Pons (tissue), 1 donor: Measurements from ENCODE around the gene LRMDA.

ENCODE experiments used
- DNase-seq: peaks from one replicate; pipeline ENCODE4 v3.0.0-alpha.2; 2016; ENCODE audit warnings: low spot score

Gene LRMDA

DNA sequence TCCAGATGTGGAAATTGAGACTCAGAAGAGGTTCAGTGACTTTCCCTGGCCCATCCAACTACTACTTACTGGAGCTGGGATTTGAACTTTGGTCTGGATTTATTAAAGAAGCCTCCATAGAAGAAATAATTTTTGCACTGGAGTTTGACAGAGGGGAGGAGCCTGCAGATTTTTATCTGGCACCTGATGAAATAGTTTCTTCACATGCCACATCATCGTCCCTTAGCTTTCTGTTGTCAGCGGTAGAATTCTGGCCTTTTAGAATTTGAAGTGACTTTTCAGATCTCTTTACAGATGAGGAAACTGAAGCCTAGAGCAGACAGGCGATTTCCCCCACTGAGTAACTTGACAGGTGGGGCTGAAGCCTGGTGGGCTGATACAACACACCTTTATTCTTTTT, 233.5 kb downstream of the LRMDA start:
- no peak for DNase-seq

DNA sequence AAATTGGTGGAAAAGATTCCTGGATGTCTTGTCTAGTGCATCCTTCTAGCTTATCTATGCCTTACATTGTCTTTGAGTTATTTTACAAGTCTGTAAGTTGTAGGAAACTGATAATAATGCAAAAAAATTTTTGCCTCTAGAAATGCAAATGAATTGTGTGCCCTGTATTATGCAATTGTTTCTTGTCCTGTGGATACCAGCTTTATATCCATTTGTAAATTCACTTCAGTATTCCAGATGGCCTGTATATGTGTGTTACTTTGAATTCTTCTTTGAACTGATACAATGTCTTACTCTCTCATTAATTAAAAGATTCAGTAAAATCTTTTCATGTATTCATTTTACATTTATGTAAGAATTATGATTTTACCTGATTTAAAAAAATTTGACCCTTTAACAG, 234.3 kb downstream of the LRMDA start:
- DNase-seq: no peak

DNA sequence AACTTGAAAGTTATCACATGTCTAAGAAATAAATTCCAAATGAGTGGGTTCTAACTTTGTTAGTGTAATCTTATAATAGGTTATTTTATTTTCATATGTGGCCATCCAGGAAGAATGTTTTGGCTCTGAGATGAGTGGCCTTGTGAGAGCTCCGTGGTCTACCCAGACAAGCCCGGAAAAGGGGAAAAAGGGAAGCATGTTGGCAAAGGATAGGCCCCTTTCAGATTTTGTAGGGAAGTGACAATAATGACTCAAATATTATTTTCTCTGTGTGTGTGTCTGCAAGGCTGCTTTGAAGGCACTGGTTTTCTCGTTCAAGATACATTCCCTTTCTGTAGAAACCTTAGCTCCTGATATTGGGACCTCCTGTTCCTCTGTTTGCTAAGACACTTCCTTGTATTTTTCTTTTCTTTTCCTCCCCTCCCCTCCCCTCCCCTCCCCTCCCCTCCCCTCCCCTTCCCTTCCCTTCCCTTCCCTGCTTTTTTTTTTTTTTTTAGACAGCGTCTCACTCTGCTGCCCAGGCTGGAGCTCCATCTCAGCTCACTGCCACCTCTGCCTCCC, 240.8 kb downstream of the LRMDA start:
- no peak for DNase-seq

DNA sequence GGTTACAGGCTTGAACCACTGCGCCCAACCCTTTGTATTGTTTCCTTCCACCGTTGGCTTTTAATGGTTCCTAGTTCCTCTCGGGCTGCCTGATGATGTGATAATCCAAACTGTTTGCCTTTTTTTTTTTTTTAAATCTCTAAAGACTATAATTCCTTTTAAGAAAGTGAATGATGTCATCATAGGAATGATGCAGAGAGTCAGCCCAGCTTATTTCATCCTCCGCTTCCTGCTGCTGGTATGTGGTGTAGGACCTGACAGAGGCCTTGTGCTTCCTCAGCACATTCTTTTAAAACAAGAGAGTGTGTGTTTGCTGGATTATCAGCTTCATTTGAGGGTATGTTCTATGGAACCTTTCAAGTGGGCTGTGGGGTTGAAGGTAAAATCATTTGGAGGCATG, 241.4 kb downstream of the LRMDA start:
- no peak for DNase-seq

DNA sequence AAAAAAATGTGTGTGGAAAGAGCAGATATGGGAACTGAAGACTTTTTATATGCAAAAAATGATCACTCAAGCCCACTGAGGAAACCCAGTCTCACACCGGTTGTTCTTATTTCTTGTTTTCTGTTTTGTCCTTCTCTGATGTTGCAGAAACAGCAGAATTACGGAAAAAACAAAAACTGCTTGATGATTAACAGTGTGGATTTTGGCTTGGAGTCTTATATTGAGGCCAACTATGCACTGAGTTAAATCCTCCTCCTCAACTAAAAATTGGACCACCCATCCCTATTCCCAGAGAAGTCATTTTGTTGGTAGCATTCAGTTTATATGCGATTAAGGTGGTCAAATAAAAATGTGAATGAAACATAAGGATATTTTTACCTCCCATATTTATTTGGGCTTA, 246.1 kb downstream of the LRMDA start:
- DNase-seq: no peak

DNA sequence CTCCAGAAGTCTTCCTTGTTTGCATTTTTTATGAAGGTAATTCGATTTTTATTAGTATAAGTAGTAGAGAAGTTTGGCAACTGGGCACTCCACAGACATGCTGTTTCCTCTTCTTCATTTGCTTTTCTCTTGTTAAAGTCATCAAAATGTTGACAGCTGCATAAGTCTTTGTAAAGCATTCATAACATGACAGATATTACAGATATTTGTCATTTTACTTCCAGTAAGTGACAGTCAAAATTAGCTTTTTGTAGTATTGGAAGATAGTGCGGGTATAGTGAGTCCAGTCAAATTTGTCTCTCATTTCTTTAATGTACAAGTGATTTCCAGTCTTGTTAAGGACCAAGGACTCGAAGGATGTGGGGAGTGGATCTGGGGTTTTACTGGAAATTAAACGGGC, 247.1 kb downstream of the LRMDA start:
- DNase-seq: no peak

DNA sequence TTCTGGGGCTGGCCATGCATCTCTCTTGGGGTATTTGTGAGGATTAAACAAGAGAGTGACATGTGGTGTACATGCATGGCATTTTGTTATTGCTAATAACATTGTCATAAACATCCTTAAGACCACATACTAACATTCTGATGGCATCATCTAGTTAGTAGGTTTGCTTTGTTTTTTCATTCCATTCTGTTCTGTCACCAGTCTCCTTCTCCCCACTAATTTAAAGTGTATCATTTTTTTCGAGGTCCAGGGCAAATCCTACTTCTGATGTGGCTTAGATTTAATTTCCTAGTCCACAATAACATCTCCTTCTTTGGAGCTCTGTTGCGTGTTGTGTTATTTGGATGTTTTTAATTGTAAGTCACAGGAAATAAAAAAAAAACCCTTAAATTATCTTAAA, 248.1 kb downstream of the LRMDA start:
- no peak for DNase-seq

DNA sequence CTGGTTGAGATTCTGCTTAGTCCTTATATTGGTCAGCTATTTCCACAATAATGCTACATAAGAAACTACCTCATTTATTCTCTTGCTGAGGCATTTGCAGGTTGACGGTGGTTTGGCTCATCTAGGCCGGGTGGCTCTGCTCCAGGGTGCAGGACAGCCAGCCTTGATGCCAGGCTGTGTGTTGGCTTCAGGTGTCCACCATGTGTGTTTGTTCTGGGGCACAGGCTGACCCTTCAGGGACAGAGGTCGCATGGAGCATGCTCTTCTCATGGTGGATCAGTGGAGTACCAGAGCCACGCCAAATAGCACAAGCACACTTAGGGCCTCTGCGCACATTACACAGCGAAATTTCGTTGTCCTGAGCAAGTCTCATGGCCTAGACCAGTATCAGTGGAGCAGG, 249.9 kb downstream of the LRMDA start:
- DNase-seq: no peak

DNA sequence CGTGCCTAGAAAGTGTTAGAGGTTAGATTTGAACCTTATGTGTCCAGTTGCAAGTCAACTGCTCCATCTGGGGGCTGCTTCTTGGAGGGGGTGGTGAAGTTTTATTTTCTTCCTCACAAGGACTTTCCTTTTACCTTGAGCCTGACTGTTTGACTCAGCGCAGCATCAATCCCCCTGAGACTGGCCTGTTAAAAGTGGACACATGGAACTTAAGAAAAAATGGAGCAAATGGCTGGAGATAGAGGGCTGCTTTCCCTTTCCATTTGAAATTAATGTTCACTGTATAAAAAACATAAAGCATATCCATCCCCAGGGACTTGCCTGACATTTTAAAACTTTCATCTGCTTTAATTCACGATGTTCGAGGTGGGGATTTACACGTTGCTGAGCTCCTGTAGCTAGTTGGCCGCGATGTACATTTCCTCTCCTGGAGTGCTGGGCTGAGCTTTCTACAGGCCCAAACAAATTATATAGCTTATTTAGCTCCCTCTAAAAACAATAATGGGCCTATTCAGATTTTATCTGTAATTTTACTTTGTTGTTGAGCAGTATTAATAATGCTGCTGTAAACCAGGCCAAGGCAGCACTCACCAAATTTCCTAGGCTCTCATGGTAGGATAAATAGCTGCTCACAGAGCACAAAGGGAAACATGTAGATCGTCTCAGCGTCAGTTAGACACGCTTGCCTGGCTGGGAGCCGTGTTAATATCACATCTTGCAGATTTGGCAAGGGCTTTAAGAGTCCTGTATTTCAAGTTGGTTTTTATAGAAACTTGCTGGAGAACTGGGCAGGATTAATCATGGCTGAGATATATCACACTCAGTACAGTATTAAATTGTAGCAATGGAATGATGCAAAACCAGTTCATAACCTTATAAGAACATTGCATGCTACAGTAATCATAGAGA, 251.5 kb downstream of the LRMDA start:
- no peak for DNase-seq

DNA sequence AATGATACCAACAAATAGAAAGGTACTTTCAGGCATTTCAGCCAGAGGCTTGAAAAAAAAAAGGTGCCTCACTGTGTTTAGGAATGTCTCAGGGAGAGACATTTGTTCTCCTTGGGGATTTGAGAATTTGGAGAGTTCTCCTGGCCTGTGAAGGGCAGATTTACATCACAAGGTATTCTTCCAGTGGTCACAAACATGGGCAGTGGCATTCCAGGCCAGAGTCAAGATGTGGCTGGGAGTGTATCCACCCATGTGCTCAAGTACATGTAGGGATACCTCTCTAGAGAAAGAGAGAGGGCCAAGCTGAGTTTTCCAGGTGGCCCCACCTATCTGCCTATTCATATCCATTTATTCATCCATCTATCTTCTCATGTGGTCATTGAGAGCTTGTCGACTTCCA, 253.8 kb downstream of the LRMDA start:
- DNase-seq: no peak

DNA sequence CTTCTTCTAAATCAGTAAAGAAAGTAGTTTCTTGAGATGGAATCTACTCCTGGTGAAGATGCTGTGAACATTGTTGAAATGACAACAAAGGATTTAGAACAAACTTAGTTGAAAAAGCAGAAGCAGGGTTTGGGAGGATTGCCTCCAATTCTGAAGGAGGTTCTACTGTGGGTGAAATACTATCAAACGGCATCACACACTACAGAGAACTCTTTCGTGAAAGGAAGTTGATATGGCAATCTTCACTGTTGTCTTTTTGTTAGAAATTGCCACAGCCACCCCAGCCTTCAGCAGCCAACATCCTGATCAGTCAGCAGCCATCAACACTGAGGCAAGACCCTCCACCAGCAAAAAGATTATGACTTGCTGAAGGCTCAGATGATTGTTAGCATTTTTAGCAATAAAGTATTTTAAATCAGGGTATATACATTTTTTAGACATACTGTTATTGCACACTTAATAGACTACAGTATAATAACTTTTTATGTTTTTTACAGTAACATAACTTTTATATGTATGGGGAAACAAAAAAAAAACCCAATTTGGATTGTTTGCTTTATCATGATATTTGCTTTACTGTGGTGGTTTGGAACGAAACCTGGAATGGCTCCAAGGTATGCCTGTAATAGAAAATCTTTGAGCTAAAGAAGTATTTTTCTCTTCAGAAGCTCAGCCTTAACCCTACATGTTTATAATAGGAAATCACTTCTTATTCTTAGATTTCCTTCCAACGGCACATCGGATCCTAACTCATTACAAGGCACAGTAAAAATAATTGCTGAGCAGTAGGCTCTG, 257.3 kb downstream of the LRMDA start:
- no peak for DNase-seq

DNA sequence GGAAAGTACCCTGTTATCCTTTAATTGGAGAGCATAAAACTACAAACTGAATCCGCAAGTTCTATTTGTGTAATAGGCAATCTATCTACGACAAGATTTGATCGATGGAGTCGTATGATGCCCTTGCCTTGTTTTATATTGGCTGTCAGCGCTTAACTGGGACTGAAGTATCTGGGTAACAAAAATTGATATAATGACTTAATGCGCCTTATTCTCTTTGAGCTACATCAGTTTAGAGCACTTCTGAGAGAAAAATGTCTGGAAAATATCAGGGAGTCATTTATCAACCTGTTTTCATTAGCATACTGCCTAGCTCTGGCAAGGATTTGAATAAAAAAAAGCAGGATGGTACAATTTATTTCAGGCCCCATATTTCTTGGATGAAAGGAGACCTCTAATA, 262.1 kb downstream of the LRMDA start:
- DNase-seq: no peak

DNA sequence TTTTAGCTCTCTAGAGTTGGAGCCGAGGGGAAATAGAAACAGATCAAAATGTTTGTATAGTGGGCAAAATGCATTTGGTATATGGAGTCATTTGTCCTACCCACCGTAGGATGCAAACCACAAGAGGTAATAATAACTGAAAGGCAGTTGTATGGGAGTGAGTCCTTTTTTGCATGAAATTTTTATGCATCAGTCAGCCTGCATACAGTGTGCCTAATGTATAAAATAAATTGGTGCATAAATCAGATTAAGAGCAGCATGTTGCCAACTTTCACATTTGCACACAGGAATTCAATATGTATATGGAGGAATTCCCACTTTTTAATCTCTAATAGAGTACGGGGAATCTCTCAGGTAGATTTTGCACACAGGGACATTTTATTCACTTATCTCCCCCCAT, 262.8 kb downstream of the LRMDA start:
- DNase-seq: no peak

DNA sequence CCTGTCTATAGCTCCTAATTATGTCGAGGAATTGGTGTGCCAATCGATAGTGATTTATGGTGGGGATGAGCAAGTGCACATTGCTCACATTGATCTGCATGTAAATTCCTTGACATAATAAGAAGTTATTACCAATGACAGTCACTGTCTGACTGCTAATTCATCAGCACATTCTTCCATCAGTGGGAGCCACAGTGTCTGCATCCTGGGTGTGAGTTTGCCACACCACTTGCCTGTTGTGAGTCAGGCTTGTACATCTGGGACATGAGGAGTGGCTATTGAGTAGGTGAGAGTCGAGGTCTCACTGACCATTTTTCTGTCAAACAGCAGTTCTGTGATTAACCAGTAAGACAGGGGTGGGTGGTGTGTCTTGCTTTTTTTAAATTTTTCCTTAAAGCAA, 263.4 kb downstream of the LRMDA start:
- DNase-seq: no peak

DNA sequence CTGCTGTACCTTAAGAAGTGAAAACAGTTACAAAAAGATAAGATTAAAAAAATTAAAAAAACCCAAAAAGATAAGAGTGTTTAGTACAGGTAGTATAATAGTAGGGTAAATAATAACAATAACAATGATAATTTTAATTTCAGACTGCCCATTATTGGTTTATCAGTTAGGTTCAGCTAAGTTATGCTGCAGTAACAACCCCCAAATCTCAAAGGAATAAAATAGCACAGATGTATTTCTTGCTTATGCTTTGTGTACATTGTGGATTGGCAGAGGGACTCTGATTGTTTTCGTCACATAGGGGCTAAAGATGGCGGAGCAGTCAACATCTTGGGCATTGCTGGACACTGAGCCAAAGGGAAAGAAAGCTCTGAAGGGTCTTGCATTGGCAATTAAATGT, 264.6 kb downstream of the LRMDA start:
- DNase-seq: no peak

DNA sequence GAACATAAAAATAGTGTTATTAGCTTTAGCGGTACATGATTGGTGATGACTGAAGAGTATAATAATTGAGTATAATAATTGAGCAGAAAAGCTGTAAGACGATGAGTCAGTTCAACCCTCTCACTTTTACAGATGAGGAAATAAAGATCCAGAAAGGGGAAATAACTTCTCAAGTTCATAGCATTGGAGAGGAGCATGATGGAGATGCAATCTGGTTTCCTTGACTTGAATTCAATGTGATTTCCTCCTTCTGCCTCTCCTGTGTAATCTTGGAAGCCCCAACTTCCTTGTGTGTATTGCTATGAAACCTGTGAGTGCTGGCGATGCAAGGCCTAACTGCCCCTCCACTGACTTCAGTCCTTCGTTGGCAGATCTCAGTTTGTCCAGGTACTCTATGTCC, 265.1 kb downstream of the LRMDA start:
- peak; percentile 68 for DNase-seq

DNA sequence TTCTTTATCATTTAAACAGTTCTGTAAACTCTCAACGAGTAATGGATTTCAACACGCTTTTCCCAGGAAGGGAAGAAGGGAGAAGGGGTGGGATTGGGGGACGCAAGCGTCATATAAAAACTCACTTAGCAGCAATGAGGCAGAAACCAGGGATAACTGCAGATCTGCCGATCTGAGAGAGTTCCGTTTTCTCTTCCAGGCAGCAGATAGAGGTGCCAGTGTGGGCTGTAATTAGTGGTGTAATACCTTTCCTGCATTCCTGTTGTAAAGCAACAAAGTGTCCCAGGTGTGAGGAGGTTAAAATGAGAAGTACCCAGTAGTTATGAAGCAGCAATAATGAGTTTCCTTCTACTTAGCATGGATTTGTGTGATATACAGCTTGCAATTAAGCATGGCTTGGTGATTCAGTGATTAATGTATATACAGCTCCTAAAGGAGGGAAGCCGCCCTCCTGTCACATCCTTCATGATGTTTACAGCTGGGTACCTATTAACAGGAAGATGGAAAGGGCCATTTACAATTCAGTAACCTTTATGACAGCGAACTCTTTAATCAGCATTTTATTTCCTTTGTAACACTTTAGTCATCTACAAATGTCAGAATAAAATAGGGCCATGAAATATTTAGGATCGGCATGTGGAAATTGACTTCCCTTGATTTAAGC, 271.9 kb downstream of the LRMDA start:
- DNase-seq: no peak

DNA sequence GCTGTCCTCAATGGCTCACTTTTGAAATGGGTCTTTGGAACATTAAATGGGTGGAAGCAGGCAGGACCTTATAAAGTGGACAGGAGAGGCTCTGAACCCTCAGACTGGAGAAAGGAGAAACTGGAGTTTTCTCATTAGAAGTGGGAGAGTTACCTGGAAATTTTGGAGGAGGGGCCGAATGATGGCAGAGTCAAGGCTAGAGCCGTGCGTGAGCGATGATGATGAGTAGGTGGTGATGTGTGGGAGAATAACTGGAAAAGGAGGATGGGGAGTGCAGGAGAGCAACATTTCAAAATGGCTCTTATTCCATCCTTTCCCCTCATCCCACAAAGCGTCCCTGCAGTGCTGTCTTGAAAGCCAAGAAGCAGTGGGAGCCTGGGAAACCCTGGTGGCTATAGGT, 274.0 kb downstream of the LRMDA start:
- no peak for DNase-seq

DNA sequence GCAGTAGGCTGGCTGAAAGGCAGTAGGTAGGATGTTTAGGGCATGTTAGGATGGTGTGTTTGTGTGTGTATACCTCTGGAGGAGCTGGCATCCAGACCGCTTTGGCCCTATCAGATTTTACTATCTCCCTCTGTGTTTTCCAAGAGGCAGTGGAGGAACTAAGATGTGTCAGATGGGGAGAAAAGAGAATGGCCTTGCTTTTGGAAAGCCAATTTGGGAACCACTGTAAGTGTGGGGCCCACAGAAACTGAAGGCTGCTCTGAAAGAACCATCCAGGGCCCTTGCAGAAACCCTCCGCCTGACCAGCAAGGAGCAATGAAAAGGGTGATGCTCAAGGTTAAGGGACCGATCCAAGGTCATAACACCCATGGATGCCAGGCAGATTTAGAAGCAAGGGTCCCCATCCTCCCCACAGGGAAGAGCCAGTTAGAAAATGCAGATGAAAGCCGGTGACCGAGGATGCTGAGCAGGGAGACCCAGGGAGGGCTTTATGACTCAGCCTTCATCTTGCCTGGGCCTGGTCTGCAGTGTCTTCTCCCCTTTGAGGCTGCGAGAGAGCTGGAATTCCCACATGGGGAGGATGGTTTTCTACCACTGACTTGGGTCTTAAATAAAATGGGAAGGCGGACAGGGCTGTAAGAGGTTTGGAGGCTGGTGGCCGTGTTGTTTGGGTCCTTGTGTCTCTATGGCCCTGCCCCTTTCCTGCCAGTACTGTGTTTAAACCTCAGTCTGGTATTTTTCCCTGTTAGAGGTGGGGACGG, 275.8 kb downstream of the LRMDA start:
- no peak for DNase-seq

DNA sequence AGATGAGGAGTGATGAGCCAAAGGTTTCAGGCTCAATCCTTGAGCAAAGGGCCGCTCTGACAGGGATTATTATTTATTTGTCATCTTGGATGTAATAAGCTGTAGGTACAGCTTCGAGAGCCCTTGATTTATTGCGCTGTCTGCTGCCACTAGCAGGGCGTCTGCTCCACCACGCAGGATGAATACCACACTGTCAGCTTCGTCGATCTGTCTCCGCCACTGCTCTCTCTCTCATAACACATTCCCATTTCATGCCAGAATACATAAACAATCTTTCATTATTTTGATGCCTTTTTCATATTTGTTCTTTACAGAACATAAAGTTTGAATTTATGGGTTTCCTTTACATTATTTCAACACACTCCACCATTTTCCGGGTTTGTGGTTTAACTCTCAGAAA, 276.6 kb downstream of the LRMDA start:
- DNase-seq: no peak

DNA sequence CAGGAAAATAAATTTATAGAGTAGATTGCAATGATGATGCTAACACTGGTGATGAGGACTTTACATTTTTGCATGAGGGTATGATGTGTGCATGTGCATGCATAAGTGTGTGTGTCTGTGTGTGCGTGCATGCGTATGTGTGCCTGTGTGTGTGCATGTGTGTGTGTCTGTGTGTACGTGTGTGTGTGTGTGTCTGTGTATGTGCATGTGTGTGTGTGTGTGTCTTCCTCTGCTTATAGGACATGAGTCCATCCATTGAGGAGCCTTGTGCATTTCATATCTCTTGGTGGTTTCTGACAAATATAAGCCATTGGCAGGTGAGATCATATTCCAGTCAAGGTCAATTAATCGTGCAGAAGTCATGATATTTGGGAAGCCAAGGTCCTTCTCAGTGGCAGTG, 277.8 kb downstream of the LRMDA start:
- no peak for DNase-seq

DNA sequence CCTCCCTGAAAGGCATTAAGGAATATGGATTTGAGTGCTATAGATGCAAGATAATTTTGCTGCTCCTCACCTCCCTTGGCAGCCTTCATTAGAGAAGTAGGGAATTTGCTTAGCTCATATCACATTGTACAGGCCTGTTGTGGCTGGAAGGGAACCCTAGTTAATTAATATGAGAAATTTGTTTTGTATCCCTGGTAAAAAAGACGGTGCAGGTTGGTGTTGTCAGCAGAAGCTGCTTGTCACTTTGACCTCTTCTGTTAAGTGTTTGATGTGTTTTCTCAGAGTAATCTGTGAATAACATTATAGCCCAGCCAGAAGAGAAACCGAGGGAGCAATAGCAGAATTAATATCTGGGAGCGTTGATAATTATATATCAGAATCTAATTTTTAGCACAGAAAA, 278.4 kb downstream of the LRMDA start:
- no peak for DNase-seq
